Lower leg skin (tissue), 3 donors: ENCODE data around the gene CMTM8.

Source experiments
- CTCF ChIP-seq, 3 donors: fragments of 450-650 bp; IDR thresholded peaks; one replicate each; pipeline ENCODE4 v1.5.1; 2016; ENCODE audit warnings: antibody characterized with exemption in 3 of 3, mild to moderate bottlenecking in 3 of 3, moderate library complexity in 2 of 3
- POLR2A ChIP-seq, 2 donors: fragments of 450-650 bp; IDR thresholded peaks; one replicate each; pipeline ENCODE4 v1.6.1; 2016 to 2017; ENCODE audit warnings: antibody characterized with exemption in 2 of 2, mild to moderate bottlenecking in 1 of 2, moderate library complexity in 1 of 2

DNA sequence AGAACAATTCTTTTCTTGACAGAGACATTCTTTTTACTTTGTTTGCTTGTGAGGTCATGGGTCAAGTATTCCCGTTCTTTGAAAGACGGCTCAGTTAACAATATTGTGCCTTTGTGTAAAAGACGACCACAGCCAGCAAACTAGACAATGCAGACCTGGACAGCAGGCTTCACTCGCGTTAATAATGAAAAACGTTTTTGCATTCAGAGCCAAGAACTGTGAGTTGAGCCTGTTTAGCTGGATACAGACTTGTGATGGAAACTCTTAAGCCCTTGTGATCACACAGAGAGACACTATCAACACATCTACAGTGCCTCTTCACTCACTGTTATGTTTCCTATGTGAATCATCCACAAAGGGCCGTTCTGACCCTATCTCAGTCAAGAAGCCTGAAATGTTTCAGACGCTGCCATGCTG is 115.9 kb downstream of the CMTM8 start:
- TF ChIP-seq CTCF (IDR thresholded peaks at IDR 0.05) (no peak), POLR2A (IDR thresholded peaks at IDR 0.05) (no peak)
